ENCODE data around the gene GASK1A. TPM values are rescaled to one million over a fixed set of nuclear protein-coding genes. Genes with fewer than 3 reads are reported as not detected.

The GASK1A gene
- total and polyA plus RNA-seq, 10 of the 15 experiments (the other 5 are each of a cell fraction or from before 2014, with no cell fraction given): 0.18 TPM; not detected in 9

- no peak overlapping the region for H3K9ac ChIP-seq (ENCODE audit: control insufficient read depth, insufficient read depth, low read length)
- in situ Hi-C loops (cut with MboI): no loop called here
- BruUV-seq (replicated peaks): no TSS peak
- no peaks in the 10 kb centered on the region for H4K20me1 ChIP-seq (ENCODE audit: control insufficient read depth, insufficient read depth)
- H2AFZ ChIP-seq (ENCODE audit: control insufficient read depth, low read depth, low read length): no peak overlapping the region
- FAIRE-seq: no peak
- RAD21 ChIA-PET (ENCODE audit: unreplicated experiment): interaction anchor here (1.1 to 1.4 kb wide), 3 partner anchors 11 to 48 kb away, joined by 3 to 7 read pairs (median 3); no protein-coding TSS in a partner anchor
- no peak overlapping the region for H3K4me3 ChIP-seq
- no peaks in the 10 kb centered on the region; the same call in 2 of the 3 replicates for H3K9me3 ChIP-seq (replicated peaks; ENCODE audit: control insufficient read depth, insufficient read depth, low read length)
- no peak overlapping the region for H3K27ac ChIP-seq (ENCODE audit: control insufficient read depth, insufficient read depth)
- CTCF ChIA-PET: interaction anchor here (0.7 to 1.6 kb wide), 5 partner anchors 11 to 62 kb away, joined by 3 to 7 read pairs (median 4); no protein-coding TSS in a partner anchor
- intact Hi-C loops (cut with micrococcal nuclease; ENCODE audit: unreplicated experiment): no loop called here
- H3K4me2 ChIP-seq (ENCODE audit: control insufficient read depth, insufficient read depth): no peak overlapping the region
- TF ChIP-seq CREB1 (IDR thresholded peaks at IDR 0.05; ENCODE audit: low read depth) (no peak), FOXK2 (IDR thresholded peaks at IDR 0.05) (no peak), USF2 (IDR thresholded peaks at IDR 0.05; ENCODE audit: borderline replicate concordance, low read depth, low read length) (no peak), NR2C1 (IDR thresholded peaks at IDR 0.05) (no peak), BACH1 (IDR thresholded peaks at IDR 0.05; ENCODE audit: borderline replicate concordance) (no peak), EGR1 (IDR thresholded peaks at IDR 0.05; ENCODE audit: borderline replicate concordance in 1 of 2, low read depth in 2 of 2, low read length in 2 of 2) (no peak), PRDM15 (CRISPR knock-in tag; IDR thresholded peaks at IDR 0.05) (no peak), SMC3 (IDR thresholded peaks at IDR 0.05; ENCODE audit: borderline replicate concordance, low read length) (no peak)
- no peak for DNase-seq (ENCODE audit: low read depth, low spot score)
- SMC1A ChIA-PET (ENCODE audit: uncharacterized antibody, unreplicated experiment): interaction anchor here (0.7 to 2.0 kb wide), 7 partner anchors 11 to 63 kb away, joined by 3 to 15 read pairs (median 4); no protein-coding TSS in a partner anchor
- no peak; the same call in 2 of the 3 replicates for ATAC-seq
- POLR2A ChIA-PET: interaction anchor here (0.6 to 0.8 kb wide), 2 partner anchors 13 to 16 kb away, joined by 4 read pairs; no protein-coding TSS in a partner anchor
- H3K4me1 ChIP-seq (ENCODE audit: control insufficient read depth, insufficient read depth, low read length): no peaks in the 10 kb centered on the region
- H3K79me2 ChIP-seq (ENCODE audit: control insufficient read depth, insufficient read depth, low read length): no peaks in the 10 kb centered on the region
- no peaks in the 10 kb centered on the region for H3K27me3 ChIP-seq (replicated peaks in 1 of 2; ENCODE audit: control insufficient read depth in 2 of 2, insufficient read depth in 2 of 2, low read length in 1 of 2)
- H3K36me3 ChIP-seq (ENCODE audit: control insufficient read depth in 2 of 2, insufficient read depth in 2 of 2, low read length in 1 of 2): no peaks in the 10 kb centered on the region
- WGBS (ENCODE audit: insufficient coverage, insufficient replicate concordance, low lambda C conversion rate, missing lambda C conversion rate): 24% methylated on average over 5 of the region's 5 CpGs
Measured at GRCh38 chr3:43023746-43024145, 44.6 kb downstream of the GASK1A start.

Data from GM12878 (cell line).